Measurements from ENCODE around the gene RCOR3.
"Not testable (repeated sequence)": the region's sequence is repeated elsewhere in the genome, so short reads cannot be mapped to it uniquely, and the experiment has no call there.

Gene RCOR3

DNA sequence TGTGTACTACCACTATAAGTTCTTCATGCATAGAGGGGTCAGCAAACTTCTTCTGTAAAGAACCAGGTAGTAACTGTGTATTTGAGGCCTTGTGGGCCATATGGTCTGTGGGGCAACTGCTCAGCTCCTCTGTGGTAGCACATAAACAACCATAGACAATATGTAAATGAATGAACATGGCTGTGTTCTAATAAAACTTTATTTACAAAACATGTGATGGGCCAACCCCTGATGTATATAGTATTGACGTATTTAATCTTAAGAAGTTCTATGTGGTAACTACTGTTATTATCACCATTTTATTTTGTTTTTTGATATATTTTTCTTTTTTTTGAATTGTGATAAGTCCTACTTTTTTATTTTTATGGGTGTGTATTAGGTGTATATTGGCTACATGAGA, 82.8 kb downstream of the RCOR3 start:
- DNase-seq = no peak

DNA sequence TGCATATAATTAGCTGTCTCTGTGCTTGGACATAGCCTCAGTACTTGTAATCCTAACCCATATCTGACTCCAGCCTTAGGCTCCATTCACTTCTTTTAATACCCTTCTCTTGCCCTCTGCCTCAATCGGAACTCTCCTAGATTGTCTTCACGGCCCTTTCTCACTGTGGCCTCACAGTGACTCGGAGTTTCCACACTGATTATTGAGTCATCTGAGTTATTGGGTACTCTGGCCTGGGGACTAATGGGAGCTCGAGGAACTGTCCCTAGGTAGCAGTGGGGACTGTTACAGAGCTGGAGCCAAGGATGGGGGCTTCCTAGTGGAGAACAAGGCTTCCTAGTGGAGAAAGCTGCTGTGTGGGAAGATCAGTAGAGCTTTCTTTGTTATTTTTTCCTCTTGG, 84.4 kb downstream of the RCOR3 start:
- no peak for DNase-seq

DNA sequence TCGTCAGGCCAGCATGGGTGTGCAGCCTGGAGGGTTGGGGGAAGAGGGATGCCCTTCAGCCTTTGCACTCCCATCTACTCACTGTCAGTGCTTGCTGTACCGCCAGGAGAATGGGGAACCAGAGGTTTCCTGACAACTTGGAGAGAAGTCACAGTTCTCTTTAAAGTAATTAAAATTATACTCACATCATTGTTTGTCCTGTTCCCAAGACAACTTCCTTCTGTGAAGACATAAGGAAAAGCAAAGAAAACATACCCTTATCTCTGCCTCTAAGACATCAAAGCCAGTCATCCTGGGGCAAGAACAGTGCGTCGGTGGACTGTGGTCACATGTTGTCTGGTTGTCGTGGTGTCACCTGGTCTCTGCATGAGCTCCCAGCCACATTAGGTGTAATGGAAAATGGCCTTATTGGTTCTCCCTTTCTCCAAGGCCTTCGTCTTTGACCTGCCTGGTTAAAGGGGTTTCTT, 85.0 kb downstream of the RCOR3 start:
- no peak for DNase-seq

DNA sequence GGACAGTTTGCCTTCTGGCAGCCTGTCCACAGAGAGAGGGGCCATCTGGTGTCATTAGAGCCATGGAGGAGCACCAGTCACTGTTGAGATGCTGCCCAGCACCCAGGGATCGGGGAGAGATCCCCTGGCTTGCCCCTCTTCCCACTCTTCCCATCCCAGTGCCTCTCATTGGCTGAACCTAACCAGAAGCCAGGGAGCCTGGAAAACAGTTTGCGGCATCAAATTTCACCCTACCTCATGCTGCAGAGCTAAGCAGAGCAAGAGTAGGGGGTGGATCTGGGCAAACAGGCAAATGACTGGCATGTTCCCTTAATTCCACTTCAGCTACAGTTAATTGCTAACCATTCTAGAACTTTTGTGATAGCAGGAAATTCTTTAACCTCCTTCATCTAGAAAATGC, 86.6 kb downstream of the RCOR3 start:
- no peak for DNase-seq

DNA sequence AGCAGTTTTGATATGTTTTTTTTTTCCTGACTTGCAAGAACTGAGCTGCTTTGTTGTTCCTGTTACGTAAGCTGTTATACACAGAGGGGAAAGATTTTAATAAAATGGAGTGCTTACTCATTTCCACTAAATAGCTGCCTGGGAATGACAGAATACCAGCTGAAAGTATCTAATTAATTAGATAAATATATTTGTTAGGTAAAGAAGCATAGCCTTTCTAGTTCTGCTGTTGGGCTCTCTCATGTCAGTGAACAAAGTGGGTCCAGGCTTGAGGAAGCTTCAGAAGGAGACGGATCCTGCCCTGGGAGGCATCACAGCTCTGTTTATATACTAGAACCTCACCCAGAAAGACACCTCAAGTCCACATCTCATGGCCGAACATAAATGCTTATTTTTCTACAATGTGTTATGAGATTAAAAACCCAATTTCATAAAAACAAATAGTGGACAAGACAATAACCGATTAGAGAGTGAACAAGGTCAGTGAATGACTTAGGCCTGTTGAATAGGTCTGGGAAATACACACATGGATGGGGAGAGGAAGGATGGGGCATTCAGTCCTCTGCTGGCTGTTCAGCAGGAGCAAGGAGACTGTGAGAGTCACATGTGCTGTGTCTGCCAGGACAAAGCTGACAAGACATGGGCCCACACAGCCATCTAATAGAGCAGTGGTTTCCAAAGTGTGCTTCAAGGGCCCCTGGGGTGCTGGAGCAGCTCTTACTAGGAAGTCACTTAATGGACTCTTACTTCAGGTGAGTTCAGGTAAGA, 88.1 kb downstream of the RCOR3 start:
- no peak for DNase-seq

DNA sequence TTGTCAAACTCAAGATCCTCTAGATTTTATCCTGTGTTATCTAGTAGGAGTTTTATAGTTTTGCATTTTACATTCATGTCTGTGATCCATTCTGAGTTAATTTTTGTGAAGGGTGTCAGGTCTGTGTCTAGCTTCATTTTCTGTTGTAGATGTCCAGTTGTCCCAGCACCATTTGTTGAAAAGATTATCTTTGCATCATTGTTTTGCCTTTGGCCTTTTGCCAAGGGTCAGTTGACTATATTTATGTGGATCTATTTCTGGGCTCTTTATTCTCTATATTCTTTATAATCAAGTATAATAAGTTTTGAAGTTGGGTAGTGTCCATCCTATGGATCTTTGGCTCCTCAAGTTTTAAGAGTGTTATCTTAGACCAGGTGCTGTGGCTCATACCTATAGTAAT, 89.4 kb downstream of the RCOR3 start:
- DNase-seq = no peak

DNA sequence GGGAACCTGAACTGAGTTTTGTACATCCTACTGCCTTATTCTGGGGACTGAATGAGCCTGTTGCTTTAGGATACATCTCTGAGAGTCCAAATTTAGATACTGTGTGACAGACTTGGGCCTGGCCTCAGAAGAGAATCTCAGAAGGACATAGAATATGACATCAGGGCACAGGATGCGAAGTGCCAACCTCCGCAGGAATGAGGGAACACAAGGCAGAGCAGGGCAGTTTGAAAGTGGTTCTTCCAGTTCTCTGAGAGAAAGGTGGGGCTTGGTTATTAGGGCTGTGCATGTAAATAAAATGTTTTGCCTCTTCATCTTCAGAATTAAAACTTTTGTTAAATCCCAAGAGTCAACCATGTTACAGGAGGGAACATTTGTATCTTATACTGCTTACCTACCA, 90.6 kb downstream of the RCOR3 start:
- DNase-seq = no peak

DNA sequence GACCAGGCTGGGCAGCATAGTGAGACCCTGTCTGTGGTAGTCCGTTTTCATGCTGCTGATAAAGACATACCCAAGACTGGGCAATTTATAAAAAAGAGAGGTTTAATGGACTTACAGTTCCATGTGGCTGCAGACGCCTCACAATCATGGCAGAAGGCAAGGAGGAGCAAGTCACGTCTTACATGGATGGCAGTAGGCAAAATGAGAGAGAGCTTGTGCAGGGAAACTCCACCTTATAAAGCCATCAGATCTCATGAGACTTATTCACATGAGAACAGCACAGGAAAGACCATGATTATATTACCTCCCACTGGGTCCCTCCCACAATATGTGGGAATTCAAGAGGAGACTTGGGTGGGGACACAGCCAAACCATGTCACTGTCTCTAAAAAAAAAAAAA, 92.9 kb downstream of the RCOR3 start:
- DNase-seq = not testable (repeated sequence)

DNA sequence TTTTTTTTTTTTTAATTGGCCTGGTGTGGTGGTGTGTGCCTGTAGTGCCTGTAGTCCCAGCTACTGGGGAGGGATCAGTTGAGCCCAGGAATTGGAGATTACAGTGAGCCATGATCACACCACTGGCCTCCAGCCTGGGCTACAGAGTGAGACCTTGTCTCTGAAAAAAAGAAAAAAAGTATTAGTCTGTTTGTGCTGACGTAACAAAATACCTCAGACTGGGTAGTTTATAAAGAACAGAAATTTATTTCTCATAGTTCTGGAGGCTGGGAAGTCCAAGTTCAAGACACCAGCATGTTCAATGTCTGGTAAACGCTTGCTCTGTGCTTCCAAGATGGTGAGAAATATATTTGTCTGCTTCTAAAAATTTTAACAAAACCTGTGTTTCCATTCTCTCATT, 93.3 kb downstream of the RCOR3 start:
- no peak for DNase-seq

DNA sequence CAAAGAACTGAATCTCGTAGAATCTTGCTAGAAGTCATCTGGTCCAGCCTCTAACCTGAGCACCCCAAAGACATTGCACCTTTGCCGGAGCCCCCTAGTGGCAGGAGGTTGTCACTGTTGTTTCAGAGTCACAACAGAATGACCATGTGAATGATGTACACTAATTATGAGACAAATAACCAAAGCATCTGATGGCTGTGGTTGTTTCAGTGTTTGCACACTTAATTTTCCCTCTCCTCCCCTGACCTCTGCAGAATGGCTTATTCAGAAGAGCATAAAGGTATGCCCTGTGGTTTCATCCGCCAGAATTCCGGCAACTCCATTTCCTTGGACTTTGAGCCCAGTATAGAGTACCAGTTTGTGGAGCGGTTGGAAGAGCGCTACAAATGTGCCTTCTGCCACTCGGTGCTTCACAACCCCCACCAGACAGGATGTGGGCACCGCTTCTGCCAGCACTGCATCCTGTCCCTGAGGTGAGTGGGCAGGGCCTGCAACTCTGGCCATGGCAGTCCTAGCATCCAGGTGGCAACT, 93.9 kb downstream of the RCOR3 start:
- DNase-seq = peak; percentile 11 to 29

DNA sequence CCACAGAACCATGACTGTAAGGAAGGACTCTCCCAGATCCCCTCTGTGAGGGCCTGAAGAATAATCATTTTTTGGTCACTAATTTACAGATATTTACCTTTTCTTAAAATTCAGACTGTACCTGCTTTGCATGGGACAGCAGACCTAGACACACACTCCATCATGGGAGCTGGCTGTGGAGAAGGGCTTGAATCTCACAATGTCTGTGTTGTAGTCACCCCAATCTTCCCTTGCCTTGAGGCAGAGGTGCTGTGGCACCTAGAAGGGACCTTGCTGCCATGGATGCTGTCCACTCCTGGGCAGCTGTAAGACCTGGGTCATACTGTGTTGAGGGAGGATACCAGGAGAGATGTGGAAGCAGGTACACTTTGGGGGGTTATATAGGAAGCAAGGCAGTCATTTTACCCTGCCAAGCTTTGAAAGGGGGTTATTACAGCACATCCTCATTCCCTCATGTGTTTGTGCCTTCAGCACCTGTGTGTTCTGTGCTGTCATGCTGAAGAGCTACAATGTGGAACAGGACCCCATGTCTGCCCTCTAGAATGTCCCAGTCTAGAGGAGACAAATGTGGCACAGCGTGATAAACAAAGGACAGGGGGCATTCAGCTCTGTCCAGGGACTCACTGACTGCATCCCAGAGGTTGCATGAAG, 94.5 kb downstream of the RCOR3 start:
- DNase-seq = no peak

DNA sequence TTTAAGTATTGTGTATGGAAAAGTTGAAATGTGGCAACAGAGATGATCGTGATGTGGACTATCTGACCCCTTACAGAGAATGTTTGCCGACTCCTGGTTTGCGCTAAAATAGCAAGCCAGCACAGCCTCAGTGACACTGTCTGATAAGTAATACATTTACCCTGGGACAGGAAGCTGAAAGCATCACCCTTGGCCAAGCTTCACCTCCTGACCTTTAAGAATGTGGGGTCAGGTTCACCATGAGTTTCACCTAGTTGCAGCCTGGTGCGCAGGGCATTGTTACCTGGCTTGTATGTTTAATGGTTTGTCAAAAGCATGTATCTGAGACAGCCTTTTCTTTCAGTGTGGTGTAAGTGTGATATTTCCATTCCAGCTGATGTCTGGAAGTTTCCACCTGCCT, 96.7 kb downstream of the RCOR3 start:
- no peak for DNase-seq

DNA sequence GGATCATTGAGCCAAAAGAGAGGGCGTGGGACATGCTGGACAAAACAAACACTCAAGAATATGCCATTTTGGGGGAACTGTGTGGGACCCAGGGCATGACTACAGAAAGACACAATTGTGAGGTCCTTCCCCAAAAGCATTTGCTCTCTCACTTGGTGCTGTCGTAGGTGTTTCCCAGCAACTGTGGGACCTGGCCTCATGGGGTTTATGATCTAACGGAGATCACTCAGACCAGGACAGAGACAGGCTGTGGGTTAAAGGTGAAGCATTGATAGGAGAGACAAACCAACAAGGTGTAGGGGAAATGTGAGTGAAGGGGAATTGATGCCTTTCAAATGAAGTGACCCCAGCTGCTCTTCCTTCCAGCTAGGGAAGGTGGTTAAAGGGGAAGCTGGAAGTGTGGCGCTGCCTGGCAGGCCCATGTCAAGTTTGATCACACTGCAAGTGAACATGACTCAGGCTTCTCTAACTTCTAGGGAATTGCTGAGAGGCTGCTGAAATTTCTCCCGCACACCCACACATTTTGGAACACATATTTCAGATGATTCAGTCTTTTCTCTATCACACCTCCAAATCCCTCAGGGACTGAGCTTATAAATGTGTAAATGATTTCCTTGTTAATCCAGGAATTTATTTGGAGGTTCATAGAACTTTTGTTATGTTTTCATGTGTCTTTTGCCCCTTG, 97.7 kb downstream of the RCOR3 start:
- DNase-seq = no peak

DNA sequence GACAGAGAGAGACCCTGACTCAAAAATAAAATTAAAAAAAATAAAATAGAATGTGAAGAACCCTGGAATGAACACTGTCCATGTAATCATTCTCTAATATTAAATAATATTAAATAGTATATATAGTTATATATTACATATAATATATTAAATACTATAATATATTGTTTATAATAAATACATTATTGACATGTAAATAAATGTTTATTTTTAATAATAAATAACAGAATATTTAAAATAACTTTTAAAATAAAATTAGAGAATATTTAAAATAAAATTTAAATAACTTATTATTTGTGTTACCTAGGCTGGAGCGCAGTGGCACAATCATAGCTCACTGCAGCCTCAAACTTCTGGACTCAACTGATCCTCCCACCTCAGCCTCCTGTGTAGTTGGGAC, 99.5 kb downstream of the RCOR3 start:
- DNase-seq = no peak

DNA sequence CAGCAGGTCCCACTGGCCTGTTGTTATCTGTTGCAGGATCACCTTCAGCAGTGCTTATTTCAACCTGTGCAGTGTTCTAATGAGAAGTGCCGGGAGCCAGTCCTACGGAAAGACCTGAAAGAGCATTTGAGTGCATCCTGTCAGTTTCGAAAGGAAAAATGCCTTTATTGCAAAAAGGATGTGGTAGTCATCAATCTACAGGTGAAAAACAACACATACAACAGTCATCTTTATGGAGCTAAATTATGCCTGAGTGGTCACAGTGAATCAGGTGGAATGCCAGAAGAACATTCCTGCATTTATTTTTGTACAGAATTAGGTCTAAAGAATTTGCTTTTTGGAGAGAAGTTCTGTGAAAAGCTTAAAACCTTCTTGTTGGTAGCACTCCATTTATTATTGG, 100.7 kb downstream of the RCOR3 start:
- DNase-seq = no peak

DNA sequence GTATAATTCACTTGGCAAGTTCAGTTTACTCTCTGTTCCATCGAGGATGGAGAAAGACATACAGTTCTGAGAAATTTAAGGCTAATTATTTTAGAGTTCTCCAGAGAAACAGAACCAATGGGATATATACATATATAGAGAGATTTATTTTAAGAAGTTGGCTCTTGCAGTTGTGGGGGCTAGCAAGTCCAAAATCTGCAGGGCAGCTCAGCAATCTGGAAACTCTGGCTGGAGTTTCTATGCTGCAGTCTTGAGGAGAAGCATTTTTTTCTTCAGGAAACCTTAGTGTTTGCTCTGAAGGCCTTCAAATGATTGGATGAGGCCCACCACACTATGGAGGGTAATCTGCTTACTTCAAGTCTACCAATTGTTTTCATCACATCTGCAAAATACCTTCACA, 102.0 kb downstream of the RCOR3 start:
- no peak for DNase-seq

Data from SHP77 (cell line).